ENCODE results near the gene CD300LF.

The CD300LF gene

GRCh38 chr17:74645010-74645409 lies 67.7 kb downstream of the CD300LF start:
- H3K4me3 ChIP-seq (ENCODE audit: severe bottlenecking) = no peak overlapping the region
- no peak for TF ChIP-seq CTCF (IDR thresholded peaks at IDR 0.05; ENCODE audit: poor library complexity, severe bottlenecking)
- no peaks in the 10 kb centered on the region for H3K4me1 ChIP-seq (ENCODE audit: insufficient read depth, poor library complexity, severe bottlenecking)
- no peaks in the 10 kb centered on the region for H3K9me3 ChIP-seq (ENCODE audit: severe bottlenecking)
- no peak for ATAC-seq (ENCODE audit: low read depth)
- no peak for DNase-seq (ENCODE audit: low spot score)
- H3K36me3 ChIP-seq (ENCODE audit: low read depth) = no peaks in the 10 kb centered on the region
- peaks cover 39% of the 10 kb centered on the region for H3K27me3 ChIP-seq (ENCODE audit: insufficient read depth, poor library complexity, severe bottlenecking)
- H3K27ac ChIP-seq (ENCODE audit: poor library complexity, severe bottlenecking) = no peak overlapping the region

- H3K27ac ChIP-seq (ENCODE audit: poor library complexity, severe bottlenecking) = no peak overlapping the region
- no peak for TF ChIP-seq CTCF (IDR thresholded peaks at IDR 0.05; ENCODE audit: poor library complexity, severe bottlenecking)
- H3K27me3 ChIP-seq (ENCODE audit: insufficient read depth, poor library complexity, severe bottlenecking) = peaks cover 39% of the 10 kb centered on the region
- H3K4me3 ChIP-seq (ENCODE audit: severe bottlenecking) = no peak overlapping the region
- H3K4me1 ChIP-seq (ENCODE audit: insufficient read depth, poor library complexity, severe bottlenecking) = no peaks in the 10 kb centered on the region
- no peaks in the 10 kb centered on the region for H3K9me3 ChIP-seq (ENCODE audit: severe bottlenecking)
- H3K36me3 ChIP-seq (ENCODE audit: low read depth) = no peaks in the 10 kb centered on the region
- no peak for DNase-seq (ENCODE audit: low spot score)
- ATAC-seq (ENCODE audit: low read depth) = no peak
These were observed 68.3 kb downstream of the CD300LF start for GRCh38 chr17:74644419-74644818.
